Measurements from ENCODE around the gene CEND1.

GRCh38 chr11:809287-810039 is 19.6 kb upstream of the CEND1 start, which contains the start of gene RPLP2:
- TF ChIP-seq FOXP2 (optimal IDR thresholded peaks at IDR 0.05; ENCODE audit: borderline replicate concordance, extremely low read depth, extremely low read length, insufficient read depth) (no peak), POLR2AphosphoS5 (IDR thresholded peaks at IDR 0.05; ENCODE audit: low read depth, low read length) (peak; percentile 84), TAF1 (IDR thresholded peaks at IDR 0.05; ENCODE audit: borderline replicate concordance, insufficient read depth, low read length) (peak; percentile 98)

Measured in PFSK-1 (cell line).